ENCODE results near the gene SOWAHC.

GRCh38 chr2:109662889-109663288, 48.7 kb downstream of the SOWAHC start:
- TF ChIP-seq, protein P1, sequence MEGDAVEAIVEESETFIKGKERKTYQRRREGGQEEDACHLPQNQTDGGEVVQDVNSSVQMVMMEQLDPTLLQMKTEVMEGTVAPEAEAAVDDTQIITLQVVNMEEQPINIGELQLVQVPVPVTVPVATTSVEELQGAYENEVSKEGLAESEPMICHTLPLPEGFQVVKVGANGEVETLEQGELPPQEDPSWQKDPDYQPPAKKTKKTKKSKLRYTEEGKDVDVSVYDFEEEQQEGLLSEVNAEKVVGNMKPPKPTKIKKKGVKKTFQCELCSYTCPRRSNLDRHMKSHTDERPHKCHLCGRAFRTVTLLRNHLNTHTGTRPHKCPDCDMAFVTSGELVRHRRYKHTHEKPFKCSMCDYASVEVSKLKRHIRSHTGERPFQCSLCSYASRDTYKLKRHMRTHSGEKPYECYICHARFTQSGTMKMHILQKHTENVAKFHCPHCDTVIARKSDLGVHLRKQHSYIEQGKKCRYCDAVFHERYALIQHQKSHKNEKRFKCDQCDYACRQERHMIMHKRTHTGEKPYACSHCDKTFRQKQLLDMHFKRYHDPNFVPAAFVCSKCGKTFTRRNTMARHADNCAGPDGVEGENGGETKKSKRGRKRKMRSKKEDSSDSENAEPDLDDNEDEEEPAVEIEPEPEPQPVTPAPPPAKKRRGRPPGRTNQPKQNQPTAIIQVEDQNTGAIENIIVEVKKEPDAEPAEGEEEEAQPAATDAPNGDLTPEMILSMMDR (IDR thresholded peaks at IDR 0.05): no peak
- no peak for TF ChIP-seq EZH2phosphoT487 (IDR thresholded peaks at IDR 0.05)
